ENCODE results near the gene TMEM176A.

TMEM176A gene

GRCh38 chr7:150820148-150820547, 19.6 kb downstream of the TMEM176A start:
- DNase-seq = no peak

GRCh38 chr7:150820578-150821198, 20.1 kb downstream of the TMEM176A start:
- no peak for DNase-seq

DNA sequence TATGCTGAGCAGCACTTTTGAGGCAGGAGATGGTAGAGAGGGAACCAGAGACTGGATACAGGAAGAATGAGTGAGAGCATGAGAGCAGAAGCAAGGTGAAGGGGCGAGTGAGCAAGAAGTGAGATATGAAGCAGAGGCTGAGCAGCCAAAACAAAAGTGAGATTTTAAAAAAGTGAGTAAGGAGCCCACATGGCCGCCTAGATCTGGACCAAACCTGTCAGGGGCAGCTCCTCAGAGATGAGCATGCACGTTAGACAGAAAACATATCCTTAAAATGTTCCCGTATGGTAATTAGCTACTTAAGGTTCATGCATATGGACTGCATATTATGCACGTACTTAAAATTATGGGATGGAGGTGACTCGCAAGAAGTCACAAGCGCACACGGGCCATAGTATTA, 22.5 kb downstream of the TMEM176A start:
- DNase-seq = no peak

- DNase-seq = no peak
Observed at GRCh38 chr7:150823484-150824126, 23.0 kb downstream of the TMEM176A start.

- no peak for DNase-seq
Observed at GRCh38 chr7:150824379-150825177, 24.0 kb downstream of the TMEM176A start.

DNA sequence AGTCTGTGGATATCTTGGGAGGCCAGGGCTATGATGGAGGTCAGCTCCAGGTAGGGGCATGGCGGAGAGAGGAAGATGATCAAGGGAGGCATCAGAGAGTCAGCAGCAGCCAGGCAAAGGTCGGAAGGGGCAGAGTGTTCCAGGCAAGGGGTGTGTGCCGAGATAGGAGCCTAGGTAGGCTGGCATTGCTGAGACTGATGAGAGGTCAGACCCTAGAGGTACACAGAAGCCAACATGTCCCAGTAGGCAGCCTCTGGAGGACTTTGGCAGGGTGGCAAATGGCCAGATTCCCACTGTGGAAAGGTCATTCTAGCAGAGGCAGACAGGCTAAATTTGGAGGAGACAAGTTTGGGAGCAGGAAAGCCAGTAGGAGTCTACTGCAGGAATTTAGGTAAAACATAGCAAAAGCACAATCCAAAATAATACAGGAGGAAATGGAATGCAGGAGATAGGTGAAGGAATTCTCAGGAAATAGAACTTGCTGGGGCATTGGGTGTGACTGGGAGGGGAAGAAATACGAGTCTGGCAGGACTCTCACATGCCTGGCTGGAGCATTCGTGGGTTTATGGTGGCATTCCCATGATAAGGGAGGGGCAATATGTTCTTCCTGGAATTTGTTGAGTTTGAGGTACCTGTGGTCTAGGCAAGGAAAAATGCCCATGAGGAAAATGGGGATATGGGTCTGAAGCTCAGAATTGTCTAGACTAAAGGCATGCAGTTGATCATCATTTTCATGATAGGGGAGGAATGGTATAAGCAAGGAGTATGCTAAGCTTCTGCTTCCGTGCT, 25.7 kb downstream of the TMEM176A start:
- no peak for DNase-seq

DNA sequence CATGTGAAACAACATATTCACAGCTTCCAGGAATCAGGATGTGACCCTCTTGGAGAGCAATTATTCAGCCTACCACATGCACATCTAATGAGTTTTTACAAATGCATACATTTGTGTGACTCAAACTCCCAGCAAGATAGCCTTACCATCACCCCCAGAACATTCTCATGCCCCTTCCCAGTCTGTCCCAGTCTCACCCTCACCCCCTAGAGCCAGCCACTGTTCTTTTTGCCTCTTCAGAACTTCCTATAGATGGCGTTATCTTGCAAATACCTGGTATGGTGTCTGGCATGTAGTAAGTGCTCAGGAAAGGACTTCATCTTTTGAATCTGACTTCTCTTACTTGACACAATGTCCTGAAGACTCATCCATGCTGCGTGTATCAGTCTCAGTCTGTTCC, 27.8 kb downstream of the TMEM176A start:
- no peak for DNase-seq

GRCh38 chr7:150829426-150829825, 28.9 kb downstream of the TMEM176A start:
- no peak for DNase-seq

DNA sequence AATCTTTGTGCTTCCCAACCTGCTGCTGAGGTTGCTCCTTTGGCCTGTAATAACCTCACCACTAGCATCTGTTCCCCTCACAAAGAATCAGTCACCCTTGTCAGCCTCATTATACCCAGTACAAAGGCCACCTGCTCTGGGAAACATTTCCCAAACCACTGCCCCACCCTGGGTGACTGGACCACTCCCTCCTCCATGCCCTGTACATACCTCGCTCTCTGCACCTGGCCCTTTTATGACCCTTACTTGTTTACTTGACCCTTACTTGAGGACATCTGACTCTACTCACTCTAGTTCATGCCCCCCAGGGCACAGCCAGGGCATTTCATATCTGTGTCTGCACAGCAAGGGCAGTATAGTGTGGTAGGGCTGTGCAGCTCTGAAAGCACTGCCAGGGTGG, 30.4 kb downstream of the TMEM176A start:
- DNase-seq = peak; percentile 2

- no peak for DNase-seq
Observed at GRCh38 chr7:150831851-150832250, 31.3 kb downstream of the TMEM176A start.

DNA sequence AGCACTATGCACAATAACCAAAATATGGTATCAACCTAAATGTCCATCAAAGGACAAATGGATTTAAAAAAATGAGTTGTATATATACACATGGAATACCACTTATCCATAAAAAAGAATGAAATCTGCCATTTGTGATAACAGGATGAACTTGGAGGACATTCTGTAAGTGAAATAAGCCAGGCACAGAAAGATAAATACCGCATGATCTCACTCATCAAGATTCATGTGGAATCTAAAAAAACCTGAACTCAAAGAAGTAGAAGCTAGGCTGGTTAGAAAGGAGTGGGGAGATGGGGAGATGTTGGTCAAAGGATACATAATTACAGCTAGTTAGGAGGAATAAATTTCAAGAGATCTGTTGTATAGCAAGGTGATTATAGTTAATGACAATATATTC, 34.5 kb downstream of the TMEM176A start:
- DNase-seq = no peak

- DNase-seq = no peak
Observed at GRCh38 chr7:150835702-150836280, 35.2 kb downstream of the TMEM176A start.

DNA sequence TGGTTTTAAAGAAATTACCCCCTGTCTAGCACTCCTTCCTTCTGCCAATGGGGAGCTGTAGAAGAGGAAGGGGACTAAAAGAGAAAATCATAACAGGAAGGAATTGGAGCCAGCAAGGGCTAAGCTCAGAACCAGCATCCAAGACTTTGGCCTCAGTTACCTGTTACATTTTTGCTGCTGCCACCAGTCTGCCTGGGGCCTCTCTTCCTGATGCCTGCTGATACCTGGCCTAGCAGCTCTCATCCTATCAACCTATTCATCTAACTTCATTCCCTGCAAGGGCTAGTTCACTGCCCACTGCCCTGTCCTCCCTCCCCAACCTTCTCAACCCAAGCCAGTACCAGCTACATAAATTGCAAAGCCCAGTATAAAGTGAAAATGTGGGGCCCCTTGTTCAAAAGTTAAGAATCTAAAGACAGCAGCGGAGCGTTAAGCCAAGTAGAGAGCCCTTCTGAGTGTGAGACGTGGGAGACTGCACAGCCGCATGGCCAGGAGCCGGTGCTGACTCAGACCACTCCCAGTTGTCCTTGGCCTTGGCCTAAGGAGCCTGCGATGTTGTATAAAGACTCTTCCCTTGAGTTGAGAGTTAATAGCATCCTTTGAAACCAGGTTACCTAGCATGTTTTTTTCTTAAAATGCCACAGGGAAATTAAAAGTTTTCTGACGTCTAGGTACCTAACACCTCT, 38.5 kb downstream of the TMEM176A start:
- DNase-seq = no peak

DNA sequence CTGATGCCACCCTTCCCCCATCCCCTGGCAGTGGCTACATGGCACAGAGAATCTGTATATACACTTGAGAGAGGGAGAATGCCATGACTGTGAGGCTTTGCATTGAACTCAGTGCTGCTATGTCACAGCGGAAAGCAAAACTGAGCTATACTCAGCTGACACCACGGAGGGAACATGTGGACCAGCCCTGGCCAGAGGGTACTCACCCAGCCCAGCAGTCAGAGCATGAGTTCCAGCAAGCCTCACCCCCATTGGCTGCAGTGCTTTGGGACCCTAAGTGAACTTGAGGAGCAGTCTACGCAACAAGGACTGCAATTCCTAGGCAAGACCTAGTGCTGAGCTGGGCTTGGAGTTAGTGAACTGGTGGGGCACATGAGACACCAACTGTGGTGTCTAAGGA, 41.4 kb downstream of the TMEM176A start:
- DNase-seq = no peak

DNA sequence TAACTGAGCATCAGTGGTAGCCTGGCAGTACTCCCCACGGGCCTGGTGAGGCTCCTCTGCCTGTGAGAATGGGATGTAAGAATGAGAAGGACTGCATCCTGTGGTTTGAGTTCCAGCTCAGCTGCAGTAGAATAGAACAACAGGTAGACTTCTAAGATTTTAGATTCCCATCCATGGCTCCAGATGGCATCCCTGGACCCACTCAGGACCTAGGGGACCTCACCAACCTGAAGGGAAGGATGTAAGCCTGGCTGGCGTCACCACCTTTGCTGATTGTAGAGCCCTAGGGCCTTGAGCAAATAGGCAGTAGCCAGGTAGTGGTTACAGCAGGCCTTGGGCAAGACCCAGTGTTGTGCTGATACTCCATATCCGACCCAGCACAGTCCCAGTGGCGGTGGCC, 42.1 kb downstream of the TMEM176A start:
- no peak for DNase-seq

DNA sequence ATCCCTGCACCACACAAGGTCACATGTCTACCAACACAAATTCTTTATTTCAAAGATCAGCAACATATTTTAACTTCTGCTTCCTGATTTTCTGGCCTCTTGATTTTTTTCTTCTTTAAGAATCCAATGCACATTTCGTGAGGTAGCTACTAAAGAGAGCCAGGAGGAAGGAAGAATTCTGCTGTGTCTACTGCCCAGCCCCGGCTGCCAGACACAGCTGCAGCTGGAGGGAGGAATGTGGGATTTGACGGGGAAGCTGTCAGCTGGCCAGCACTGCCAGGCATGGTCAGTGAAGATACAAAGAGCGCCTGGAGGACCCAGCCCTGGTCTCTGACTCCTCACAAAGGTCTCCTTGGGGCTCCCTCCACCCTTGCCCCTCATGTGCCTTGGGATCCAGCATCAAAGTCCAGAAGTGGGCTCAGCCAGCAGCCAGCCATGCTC, 44.9 kb downstream of the TMEM176A start:
- no peak for DNase-seq

DNA sequence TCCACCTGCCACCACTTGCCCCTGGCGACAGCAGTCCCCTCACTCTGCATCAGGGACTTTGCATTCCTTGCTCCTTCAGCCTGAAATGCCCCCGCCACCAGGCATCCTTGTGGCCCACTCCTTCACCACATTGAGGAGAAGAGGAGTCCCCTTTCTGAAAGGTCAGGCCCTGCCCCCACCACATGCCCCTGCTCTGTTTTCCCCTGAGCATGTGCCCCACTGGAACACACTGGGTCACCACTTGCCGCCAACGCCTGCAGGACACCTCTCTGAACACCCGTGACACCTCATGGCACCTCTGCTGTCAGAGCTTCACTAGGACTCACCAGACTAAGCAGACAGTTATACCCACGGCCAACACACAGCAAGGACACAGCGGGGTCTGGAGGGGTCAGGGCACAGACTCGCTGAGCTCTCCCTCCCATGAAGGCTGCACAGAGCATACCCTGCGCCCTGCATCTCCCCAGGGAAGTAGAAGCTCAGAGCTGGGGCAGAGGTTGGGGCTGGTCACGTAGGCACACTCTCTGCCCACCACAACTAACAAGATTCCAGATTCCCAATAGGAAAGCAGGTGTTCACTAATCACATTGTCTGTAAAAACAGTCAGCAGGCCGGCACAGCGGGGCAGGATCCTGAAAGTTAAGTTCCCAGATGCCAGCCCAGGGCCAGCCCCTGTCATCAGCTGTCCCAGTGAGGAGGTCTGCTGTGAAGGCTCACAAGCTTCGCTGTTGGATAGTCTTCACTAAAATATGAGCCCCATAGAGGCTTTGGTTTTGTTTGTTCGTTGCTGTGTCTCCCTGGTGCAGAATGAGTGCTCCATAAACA, 45.9 kb downstream of the TMEM176A start:
- DNase-seq = no peak

GRCh38 chr7:150847536-150847935, 47.0 kb downstream of the TMEM176A start:
- DNase-seq = no peak

DNA sequence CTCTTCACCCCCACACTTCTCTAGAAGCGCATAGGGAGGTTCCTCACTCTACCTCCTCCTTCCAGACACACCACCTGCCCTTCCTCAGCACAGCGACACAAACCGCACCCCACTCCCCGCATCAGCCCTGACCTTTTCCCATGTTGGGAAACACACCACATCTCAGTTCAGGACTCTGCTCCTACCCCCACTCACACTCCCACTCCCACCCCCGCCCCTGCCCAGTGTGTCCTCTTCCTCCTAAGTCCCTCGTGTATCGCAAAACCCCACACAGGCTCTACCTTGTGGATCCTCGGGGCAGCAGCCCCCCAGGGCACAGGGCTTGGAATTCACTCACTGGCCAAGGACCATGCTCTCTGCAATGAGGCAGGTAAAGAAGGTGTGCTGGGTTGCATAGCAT, 47.5 kb downstream of the TMEM176A start:
- DNase-seq = no peak

DNA sequence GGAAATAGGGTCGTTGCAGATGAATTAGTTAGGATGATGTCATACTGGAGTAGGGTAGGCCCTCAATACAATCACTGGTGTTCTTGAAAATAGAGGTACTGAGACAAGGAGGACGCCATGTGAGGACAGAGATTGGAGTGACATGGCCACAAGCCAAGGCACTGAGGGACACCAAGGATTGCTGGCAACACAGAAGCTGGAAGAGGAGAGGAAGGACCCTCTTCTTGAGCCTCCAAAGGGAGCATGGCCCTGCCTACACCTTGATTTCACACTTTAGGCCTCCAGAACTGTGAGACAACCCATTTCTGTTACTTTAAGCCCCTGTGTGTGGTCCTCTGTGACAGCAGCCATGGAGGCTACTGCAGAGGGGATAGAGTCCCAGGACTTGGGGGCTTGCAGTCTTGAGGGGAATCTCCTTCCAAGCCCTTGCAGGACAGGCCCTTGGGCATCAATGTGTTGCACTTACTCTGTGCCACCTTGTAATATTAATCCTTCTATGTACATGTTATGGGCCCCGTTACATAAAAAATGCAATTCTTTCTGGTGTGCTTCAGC, 48.1 kb downstream of the TMEM176A start:
- DNase-seq = no peak

DNA sequence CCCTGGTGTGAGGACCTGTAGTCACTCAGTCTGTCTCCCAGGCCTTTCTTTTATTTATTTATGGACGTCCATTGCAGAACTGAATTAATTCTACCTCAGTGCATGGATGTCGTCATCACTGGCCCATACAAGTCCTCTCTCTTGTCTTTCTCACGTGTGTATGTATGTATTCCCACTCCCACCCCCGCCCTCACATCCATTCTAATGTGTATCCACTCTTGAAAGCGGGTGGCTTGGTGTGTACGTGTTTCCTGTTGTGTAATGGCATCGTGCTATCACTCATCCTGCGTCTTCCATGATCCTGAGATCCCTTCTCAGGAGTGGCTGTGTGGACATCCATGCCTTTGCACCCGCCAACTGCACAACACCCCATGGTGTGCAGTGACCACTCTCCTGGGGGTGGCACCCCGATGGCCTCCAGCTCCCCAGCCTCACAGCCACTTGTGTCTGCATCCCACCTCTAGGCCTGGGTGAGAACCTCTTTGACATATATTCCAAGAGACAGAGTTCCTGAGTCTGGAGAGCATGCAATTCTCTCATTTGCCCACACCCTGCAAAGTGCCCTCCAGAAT, 48.7 kb downstream of the TMEM176A start:
- DNase-seq = no peak
